GM12872 (cell line): ENCODE data around the gene P2RX3.

Experiments
- TF ChIP-seq, protein P1 (sequence below): IDR thresholded peaks from 3 replicates; pipeline ENCODE4 v1.5.1; 2011; ENCODE audit warnings: low read depth, mild to moderate bottlenecking, low read length, moderate library complexity; ENCODE audit not compliant: insufficient read depth

P2RX3 gene

DNA sequence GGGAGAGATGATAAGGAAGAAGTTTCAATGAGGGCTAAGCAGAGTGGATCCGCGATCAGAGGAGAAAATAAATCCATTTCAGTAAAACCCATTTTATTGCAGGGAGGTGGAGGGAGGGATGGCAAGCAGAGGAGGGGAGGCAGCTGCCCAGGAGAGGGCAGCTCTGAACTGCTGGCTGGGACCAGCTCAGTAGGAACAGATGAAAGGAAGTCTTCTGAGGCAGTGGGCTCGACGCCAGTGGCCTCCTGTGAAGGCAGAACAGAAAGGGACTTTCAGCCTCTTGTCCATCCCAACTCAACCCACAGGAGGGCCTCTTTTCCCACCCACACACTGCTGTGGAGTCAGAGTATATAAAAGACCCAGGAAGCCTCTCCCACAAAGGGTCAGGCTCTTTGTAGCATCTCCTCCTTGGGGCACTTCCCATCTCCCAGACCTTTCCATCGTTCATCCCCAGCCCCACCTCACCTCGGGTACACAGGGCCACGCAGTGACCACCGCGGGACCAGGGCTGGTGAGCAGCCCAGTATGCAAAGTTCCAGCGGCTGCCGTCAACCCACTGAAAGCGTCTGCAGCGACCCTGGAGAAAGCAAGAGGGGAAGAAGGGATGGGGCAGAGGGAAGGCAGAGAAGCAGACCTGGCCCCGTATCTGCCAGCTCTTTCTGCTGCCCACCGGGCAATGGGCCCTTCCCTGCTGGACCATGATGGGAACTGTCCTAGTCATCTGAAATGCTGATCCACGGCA, 49.3 kb downstream of the P2RX3 start:
- TF ChIP-seq, protein P1, sequence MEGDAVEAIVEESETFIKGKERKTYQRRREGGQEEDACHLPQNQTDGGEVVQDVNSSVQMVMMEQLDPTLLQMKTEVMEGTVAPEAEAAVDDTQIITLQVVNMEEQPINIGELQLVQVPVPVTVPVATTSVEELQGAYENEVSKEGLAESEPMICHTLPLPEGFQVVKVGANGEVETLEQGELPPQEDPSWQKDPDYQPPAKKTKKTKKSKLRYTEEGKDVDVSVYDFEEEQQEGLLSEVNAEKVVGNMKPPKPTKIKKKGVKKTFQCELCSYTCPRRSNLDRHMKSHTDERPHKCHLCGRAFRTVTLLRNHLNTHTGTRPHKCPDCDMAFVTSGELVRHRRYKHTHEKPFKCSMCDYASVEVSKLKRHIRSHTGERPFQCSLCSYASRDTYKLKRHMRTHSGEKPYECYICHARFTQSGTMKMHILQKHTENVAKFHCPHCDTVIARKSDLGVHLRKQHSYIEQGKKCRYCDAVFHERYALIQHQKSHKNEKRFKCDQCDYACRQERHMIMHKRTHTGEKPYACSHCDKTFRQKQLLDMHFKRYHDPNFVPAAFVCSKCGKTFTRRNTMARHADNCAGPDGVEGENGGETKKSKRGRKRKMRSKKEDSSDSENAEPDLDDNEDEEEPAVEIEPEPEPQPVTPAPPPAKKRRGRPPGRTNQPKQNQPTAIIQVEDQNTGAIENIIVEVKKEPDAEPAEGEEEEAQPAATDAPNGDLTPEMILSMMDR, result no peak

DNA sequence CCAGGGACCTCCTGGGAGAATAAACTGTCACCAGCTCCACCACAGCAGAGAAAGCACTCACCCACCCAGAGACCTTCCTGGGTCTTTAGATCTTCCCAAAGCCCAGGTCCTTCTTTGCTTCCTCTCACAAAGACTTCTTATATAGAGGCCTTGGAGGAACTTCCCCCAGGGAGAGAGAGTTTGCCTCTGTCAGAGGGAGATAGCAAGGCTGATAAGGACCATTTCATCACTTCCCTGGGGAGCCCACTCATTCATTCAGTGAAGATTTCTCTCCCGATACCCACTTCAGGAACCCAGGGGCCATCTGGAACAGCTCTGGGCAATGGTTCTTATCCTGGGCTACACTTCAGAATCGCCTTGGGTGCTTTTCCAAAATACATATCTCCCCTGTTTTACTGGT, 52.4 kb downstream of the P2RX3 start, which contains the start of gene PRG2:
Gene PRG2, minus strand, starts transcription at position 116 of the 400 bp plus-strand sequence. CDS start 706 bp downstream, outside the sequence.
- TF ChIP-seq, protein P1, result no peak

DNA sequence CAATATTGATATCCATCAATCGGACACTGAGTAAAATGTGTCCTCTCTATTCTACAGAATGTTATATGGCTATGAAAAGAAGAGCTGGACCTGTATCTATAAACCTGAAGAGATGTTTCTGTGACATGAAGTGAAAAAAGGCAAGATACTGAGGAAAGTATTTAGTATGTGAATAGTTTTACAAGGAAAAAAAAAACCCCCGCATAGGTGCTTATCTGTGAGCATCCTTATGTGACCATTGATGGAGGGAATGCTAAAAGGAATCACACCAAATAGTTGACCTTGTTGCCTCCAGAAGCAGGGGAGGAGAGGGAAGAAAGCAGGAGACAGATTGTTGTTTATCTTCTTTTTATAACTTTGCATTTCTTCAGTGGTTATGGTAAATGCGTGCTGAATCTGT, 53.0 kb downstream of the P2RX3 start:
- TF ChIP-seq, protein P1, result no peak

DNA sequence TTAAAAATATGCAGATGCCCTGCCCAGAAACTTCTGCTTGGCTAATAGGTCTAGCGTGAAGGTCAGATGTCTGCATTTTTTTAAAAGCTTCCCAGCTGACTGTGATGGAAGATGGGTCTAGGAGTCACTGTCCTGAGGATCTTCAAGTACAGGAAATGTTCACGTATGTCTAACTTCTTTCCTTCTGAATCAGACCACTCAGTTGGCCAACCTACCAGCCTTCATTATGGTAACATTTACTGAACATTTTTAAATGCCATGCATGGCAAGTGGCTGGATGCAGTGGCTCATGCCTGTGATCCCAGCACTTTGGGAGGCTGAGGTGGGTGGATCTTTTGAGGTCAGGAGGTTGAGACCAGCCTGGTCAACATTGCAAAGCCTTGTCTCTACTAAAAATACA, 53.4 kb downstream of the P2RX3 start:
- TF ChIP-seq, protein P1, result no peak

DNA sequence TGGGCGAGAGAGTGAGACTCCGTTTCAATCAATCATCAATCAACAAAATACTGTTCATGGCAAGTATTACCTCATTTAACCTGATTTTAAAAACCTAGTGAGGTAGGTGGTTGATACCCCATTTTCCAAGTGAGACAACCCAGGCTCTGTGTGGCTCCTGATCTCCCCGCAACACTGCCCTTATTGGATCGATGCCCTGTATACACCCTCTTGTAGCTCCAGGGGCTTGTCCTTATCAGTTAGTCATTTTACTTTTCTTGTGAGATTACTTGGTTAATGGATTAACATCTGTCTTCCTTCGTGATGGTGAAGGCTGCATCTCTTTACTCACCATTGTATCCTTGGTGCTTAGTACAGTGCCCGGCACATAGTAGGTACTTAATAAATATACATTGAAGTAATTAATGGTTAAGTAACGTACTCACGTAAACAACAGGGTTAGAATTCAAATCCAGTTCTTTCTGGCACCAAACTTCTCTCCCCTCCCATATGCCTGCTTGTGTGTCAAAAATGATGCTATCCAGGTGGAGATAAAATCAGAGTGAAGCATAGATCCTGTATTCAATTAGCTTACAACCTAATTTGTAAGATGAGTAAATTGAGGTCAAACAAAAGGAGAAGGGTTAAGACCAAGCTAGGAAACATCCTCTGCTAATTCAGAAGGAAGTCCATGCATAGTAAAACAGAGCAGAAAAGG, 54.1 kb downstream of the P2RX3 start:
- TF ChIP-seq, protein P1, result no peak

DNA sequence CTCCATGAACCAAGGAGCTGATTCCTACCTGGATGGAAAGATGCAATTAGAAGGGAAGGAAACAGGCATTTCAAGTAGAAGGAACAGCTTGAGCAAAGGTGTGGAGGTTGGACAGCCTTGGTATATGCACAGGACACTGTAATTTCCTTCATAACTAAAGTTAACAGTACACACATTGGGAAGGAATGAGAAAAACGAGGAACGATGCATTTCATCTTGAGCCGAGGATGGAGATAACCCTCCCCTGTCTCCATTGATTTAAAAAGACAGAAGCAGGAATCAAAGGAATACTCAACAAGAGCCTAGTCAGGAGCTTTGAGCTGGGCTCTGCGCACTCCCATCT, 54.6 kb downstream of the P2RX3 start:
- TF ChIP-seq, protein P1, result no peak

DNA sequence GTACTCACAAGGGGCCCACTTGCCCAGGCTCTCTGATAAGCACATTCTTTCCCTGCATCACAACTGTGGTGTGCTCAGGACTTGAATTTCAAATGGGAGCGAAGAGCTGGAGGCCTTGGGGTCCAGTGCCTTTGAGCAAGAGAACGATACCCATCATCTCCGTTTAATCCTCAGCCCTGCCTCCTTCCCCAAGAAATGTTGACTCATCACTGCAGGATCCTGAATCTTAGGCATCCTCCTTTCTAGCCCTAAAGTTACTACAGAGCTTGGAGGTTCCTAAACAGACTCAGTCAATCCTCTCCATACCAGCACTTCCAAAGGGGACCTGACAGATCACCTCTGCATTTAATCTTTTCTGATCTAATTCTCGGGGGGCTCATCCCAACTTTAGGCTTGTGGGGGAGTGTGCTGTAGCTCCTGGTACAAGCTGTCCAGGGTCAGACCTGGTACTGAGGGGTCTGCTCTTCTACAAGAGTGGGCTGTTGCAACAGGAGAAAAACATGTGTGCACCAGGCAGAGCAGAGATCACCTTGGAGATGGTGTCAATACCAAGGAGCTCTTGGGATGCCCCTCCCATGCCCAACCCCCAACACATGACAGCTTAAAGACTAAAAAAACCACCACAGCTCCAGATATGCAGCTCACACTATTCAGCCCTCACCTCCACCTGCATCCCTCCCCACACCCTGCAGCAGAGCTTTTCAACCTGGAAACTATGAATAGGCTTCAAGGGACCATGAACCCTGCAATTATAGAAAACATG, 56.2 kb downstream of the P2RX3 start:
- TF ChIP-seq, protein P1, result no peak
